Measurements from ENCODE around the gene ADGRF1. TPM values are rescaled to one million over a fixed set of nuclear protein-coding genes. Genes with fewer than 3 reads are reported as not detected.

The ADGRF1 gene
- total and polyA plus RNA-seq, 3 donors from 2014 or later, result 2.4 to 5.4 (median 2.4) TPM

GRCh38 chr6:47064274-47064673, 22.1 kb upstream of the ADGRF1 start:
- Histone ChIP-seq H3K27ac (no peak overlapping the region), H3K9me3 (no peaks in the 10 kb centered on the region), H3K4me3 (no peak overlapping the region), H3K27me3 (no peaks in the 10 kb centered on the region), H3K36me3 (ENCODE audit: low read depth, missing control alignments) (no peaks in the 10 kb centered on the region), H3K4me1 (no peaks in the 10 kb centered on the region)
- intact Hi-C loops (cut with DNase I; ENCODE audit: low total_unique reads), result no loop called here
- no peak for TF ChIP-seq POLR2A (IDR thresholded peaks at IDR 0.05)
- TF ChIP-seq, protein P1, sequence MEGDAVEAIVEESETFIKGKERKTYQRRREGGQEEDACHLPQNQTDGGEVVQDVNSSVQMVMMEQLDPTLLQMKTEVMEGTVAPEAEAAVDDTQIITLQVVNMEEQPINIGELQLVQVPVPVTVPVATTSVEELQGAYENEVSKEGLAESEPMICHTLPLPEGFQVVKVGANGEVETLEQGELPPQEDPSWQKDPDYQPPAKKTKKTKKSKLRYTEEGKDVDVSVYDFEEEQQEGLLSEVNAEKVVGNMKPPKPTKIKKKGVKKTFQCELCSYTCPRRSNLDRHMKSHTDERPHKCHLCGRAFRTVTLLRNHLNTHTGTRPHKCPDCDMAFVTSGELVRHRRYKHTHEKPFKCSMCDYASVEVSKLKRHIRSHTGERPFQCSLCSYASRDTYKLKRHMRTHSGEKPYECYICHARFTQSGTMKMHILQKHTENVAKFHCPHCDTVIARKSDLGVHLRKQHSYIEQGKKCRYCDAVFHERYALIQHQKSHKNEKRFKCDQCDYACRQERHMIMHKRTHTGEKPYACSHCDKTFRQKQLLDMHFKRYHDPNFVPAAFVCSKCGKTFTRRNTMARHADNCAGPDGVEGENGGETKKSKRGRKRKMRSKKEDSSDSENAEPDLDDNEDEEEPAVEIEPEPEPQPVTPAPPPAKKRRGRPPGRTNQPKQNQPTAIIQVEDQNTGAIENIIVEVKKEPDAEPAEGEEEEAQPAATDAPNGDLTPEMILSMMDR (IDR thresholded peaks at IDR 0.05), result no peak
- DNase-seq, result no peak
- 90 to 96% methylated on average over 2 of the region's 2 CpGs for WGBS, 2 donors

DNA sequence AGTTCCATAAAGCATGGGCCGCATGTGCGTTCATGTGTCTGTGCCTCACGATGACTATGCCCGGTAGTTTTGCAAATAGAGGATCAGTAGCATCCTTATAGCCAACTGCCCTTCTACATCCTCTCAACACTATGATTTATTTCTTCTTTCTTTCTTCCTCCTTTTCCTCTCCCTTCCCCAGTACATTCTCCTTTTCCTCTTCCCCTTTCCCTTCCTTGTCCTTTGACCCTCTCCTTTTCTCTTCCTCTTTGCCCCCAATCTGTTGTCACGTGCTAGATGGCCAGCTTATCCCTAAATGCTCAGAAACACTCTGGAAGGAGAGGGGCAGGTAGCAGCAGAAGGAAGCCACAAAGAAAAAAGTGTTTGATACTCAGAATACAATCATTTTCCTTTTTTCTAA, 20.2 kb upstream of the ADGRF1 start:
- Histone ChIP-seq H3K27ac (no peak overlapping the region), H3K4me3 (no peak overlapping the region), H3K4me1 (no peaks in the 10 kb centered on the region), H3K36me3 (ENCODE audit: low read depth, missing control alignments) (no peaks in the 10 kb centered on the region), H3K27me3 (no peaks in the 10 kb centered on the region), H3K9me3 (no peaks in the 10 kb centered on the region)
- TF ChIP-seq POLR2A (IDR thresholded peaks at IDR 0.05), result no peak
- TF ChIP-seq, protein P1 (IDR thresholded peaks at IDR 0.05), result no peak
- DNase-seq, result no peak
- intact Hi-C loops (cut with DNase I; ENCODE audit: low total_unique reads), result no loop called here
- 75 to 79% methylated on average over 5 of the region's 5 CpGs for WGBS, 2 donors

- Histone ChIP-seq H3K27ac (no peak overlapping the region), H3K9me3 (no peaks in the 10 kb centered on the region), H3K27me3 (no peaks in the 10 kb centered on the region), H3K4me1 (no peaks in the 10 kb centered on the region), H3K4me3 (no peak overlapping the region), H3K36me3 (ENCODE audit: low read depth, missing control alignments) (no peaks in the 10 kb centered on the region)
- intact Hi-C loops (cut with DNase I; ENCODE audit: low total_unique reads), result no loop called here
- no peak for DNase-seq
- WGBS, 2 donors, result 50 to 57% methylated on average over 5 of the region's 5 CpGs
- no peak for TF ChIP-seq POLR2A (IDR thresholded peaks at IDR 0.05)
- TF ChIP-seq, protein P1 (IDR thresholded peaks at IDR 0.05), result no peak
Observed at GRCh38 chr6:47061309-47062300, 19.5 kb upstream of the ADGRF1 start.

DNA sequence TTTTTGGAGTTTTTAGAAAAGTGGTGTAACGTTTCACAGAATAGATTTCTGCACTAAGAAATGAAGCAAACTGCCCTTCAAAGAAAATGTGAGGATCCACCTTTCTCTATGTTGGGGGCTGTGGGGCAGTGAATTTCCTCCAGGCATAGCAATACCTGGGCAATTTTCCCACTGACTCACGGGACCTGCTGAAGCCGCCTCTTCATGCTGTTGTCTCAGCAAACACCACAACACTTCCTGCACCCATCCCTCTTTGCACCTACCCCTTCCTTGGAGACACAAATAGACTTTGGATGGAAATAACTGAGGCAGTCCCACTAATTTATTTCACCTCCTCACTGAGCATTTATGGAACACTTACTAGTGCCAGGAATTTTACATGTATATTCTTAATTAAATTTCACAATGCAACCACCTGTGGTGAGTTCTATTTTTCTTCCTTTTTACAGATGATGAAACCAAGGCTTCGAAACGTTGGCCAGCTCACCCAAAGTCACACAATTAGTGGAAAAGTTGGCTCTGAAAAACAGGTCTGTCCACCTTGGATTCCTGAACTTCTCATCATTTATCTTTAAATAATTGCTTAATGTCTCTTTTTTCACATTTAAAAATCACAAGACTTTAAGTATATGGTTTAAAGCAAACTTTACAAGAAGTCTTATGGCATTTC, 17.2 kb upstream of the ADGRF1 start:
- no peak for DNase-seq
- Histone ChIP-seq H3K36me3 (ENCODE audit: low read depth, missing control alignments) (no peaks in the 10 kb centered on the region), H3K9me3 (no peaks in the 10 kb centered on the region), H3K27me3 (no peaks in the 10 kb centered on the region), H3K4me3 (no peak overlapping the region), H3K4me1 (no peaks in the 10 kb centered on the region), H3K27ac (no peak overlapping the region)
- TF ChIP-seq POLR2A (IDR thresholded peaks at IDR 0.05), result no peak
- TF ChIP-seq, protein P1 (IDR thresholded peaks at IDR 0.05), result no peak
- intact Hi-C loops (cut with DNase I; ENCODE audit: low total_unique reads), result no loop called here
- 82 to 84% methylated on average over 5 of the region's 5 CpGs for WGBS, 2 donors
